Neural crest cell (in vitro differentiated cells): ENCODE results near the gene PTPRG. TPM values are rescaled to one million over a fixed set of nuclear protein-coding genes. Genes with fewer than 3 reads are reported as not detected.
"Not testable (repeated sequence)": the region's sequence is repeated elsewhere in the genome, so short reads cannot be mapped to it uniquely, and the experiment has no call there.

ENCODE experiments used
- DNase-seq: peaks from one replicate; pipeline ENCODE4 v3.0.0; 2021; ENCODE audit warnings: low read depth, mixed read lengths, low spot score
- H3K27ac Mint-ChIP-seq: one replicate; pipeline ENCODE4 v1.8.0; 2021; ENCODE audit warnings: mild to moderate bottlenecking, mixed read lengths; ENCODE audit not compliant: unreplicated experiment
- H3K27me3 Mint-ChIP-seq: 2 replicates; pipeline ENCODE4 v1.8.0; 2021; ENCODE audit warnings: low read depth, mild to moderate bottlenecking, mixed read lengths
- H3K36me3 Mint-ChIP-seq: 2 replicates; pipeline ENCODE4 v1.8.0; 2021; ENCODE audit warnings: low read depth, mild to moderate bottlenecking, mixed read lengths
- H3K4me1 Mint-ChIP-seq: 2 replicates; pipeline ENCODE4 v1.8.0; 2021; ENCODE audit warnings: mixed read lengths
- H3K4me3 Mint-ChIP-seq: one replicate; pipeline ENCODE4 v1.8.0; 2021; ENCODE audit warnings: mild to moderate bottlenecking, mixed read lengths
- H3K9me3 Mint-ChIP-seq: 2 replicates; pipeline ENCODE4 v1.8.0; 2021; ENCODE audit warnings: mixed read lengths
- total RNA-seq: library from RNA; stranded (reverse); gene quantifications from 2 replicates; pipeline ENCODE4 v1.2.1, GENCODE V29; 2021
- TF ChIP-seq, protein P1 (sequence below): fragments of 200-600 bp; sonication (generic); conservative IDR thresholded peaks from 2 replicates; pipeline ENCODE4 v1.5.0; 2021; ENCODE audit warnings: antibody characterized with exemption, mild to moderate bottlenecking

The PTPRG gene
- total RNA-seq, 1 donor from 2014 or later: 41.2 TPM

- Mint-ChIP-seq H3K4me3 (no peak overlapping the region), H3K27me3 (no peaks in the 10 kb centered on the region), H3K4me1 (peaks cover 21% of the 10 kb centered on the region), H3K27ac (no peak overlapping the region), H3K9me3 (no peaks in the 10 kb centered on the region), H3K36me3 (no peaks in the 10 kb centered on the region)
- no peak for DNase-seq
- TF ChIP-seq, protein P1, sequence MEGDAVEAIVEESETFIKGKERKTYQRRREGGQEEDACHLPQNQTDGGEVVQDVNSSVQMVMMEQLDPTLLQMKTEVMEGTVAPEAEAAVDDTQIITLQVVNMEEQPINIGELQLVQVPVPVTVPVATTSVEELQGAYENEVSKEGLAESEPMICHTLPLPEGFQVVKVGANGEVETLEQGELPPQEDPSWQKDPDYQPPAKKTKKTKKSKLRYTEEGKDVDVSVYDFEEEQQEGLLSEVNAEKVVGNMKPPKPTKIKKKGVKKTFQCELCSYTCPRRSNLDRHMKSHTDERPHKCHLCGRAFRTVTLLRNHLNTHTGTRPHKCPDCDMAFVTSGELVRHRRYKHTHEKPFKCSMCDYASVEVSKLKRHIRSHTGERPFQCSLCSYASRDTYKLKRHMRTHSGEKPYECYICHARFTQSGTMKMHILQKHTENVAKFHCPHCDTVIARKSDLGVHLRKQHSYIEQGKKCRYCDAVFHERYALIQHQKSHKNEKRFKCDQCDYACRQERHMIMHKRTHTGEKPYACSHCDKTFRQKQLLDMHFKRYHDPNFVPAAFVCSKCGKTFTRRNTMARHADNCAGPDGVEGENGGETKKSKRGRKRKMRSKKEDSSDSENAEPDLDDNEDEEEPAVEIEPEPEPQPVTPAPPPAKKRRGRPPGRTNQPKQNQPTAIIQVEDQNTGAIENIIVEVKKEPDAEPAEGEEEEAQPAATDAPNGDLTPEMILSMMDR: no peak
Observed at GRCh38 chr3:61699622-61700021, 138.3 kb downstream of the PTPRG start.

- Mint-ChIP-seq H3K9me3 (no peaks in the 10 kb centered on the region), H3K36me3 (no peaks in the 10 kb centered on the region), H3K4me1 (peaks cover 27% of the 10 kb centered on the region), H3K27me3 (no peaks in the 10 kb centered on the region), H3K4me3 (no peak overlapping the region), H3K27ac (no peak overlapping the region)
- no peak for DNase-seq
- TF ChIP-seq, protein P1: no peak
Observed at GRCh38 chr3:61701011-61701410, 139.6 kb downstream of the PTPRG start.

DNA sequence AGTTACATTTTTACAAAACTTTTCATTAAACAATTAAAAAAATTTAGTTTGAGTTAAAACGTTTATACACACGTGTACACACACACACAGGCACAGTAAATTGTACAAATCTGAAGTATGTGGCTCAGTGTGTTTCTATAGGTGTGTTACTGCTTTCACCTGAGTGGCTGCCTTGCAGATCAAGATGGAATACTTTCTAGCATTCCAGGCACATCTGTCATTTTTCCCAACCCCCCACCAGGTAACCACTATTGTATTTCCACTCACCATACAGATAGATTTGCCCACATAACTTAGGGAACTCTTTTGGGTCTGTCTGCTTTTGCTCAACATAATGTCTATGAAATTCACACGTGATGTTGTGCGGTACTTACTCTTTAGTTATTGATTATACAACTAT is 141.1 kb downstream of the PTPRG start:
- no peaks in the 10 kb centered on the region for H3K9me3 Mint-ChIP-seq
- no peak overlapping the region for H3K4me3 Mint-ChIP-seq
- peaks cover 27% of the 10 kb centered on the region for H3K4me1 Mint-ChIP-seq

GRCh38 chr3:61704807-61705206 is 143.4 kb downstream of the PTPRG start:
- no peak overlapping the region for H3K4me3 Mint-ChIP-seq

More for the DNA sequence above, 141.1 kb downstream of the PTPRG start:
- Mint-ChIP-seq H3K27me3 (no peaks in the 10 kb centered on the region), H3K27ac (no peak overlapping the region), H3K36me3 (no peaks in the 10 kb centered on the region)
- no peak for DNase-seq
- TF ChIP-seq, protein P1: no peak

GRCh38 chr3:61707492-61707891 is 146.1 kb downstream of the PTPRG start:
- TF ChIP-seq, protein P1: no peak
- H3K4me3 Mint-ChIP-seq: no peak overlapping the region
- peaks cover 7% of the 10 kb centered on the region for H3K4me1 Mint-ChIP-seq
- no peaks in the 10 kb centered on the region for H3K27me3 Mint-ChIP-seq
- peaks cover 3% of the 10 kb centered on the region for H3K9me3 Mint-ChIP-seq
- H3K36me3 Mint-ChIP-seq: peaks cover 3% of the 10 kb centered on the region
- DNase-seq: no peak
- H3K27ac Mint-ChIP-seq: no peak overlapping the region

More at GRCh38 chr3:61704807-61705206, 143.4 kb downstream of the PTPRG start:
- no peak overlapping the region for H3K27ac Mint-ChIP-seq
- no peaks in the 10 kb centered on the region for H3K27me3 Mint-ChIP-seq
- DNase-seq: no peak
- TF ChIP-seq, protein P1: no peak
- peaks cover 20% of the 10 kb centered on the region for H3K4me1 Mint-ChIP-seq
- H3K36me3 Mint-ChIP-seq: no peaks in the 10 kb centered on the region
- peaks cover under 1% of the 10 kb centered on the region for H3K9me3 Mint-ChIP-seq

DNA sequence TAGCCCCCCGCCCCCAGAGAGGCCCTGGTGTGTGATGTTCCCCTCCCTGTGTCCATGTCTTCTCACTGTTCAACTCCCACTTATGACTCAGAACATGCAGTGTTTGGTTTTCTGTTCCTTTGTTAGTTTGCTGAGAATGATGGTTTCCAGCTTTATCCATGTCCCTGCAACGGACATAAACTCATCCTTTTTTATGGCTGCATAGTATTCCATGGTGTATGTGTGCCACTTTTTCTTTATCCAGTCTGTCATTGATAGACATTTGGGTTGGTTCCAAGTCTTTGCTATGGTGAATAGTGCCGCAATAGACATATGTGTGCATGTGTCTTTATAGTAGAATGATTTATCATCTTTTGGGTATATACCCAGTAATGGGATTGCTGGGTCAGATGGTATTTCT is 149.5 kb downstream of the PTPRG start:
- not testable (repeated sequence) for H3K27ac Mint-ChIP-seq, H3K4me3 Mint-ChIP-seq, H3K36me3 Mint-ChIP-seq, H3K9me3 Mint-ChIP-seq, H3K27me3 Mint-ChIP-seq, H3K4me1 Mint-ChIP-seq, DNase-seq
